ENCODE results near the gene REV3L. TPM values are rescaled to one million over a fixed set of nuclear protein-coding genes. Genes with fewer than 3 reads are reported as not detected.

The REV3L gene
- total and polyA plus RNA-seq, 2 of the 13 experiments (the other 11 are each of a cell fraction or from before 2014, with no cell fraction given): 12.8 to 31.3 TPM

- 0 out of 2 replicates have a peak, but pooled peaks have one; percentile 32 for TF ChIP-seq ZHX2 (IDR thresholded peaks at IDR 0.05; ENCODE audit: low read depth)
- TF ChIP-seq ZHX2 (CRISPR knock-in tag; IDR thresholded peaks at IDR 0.05; ENCODE audit: borderline replicate concordance): no peak
- TF ChIP-seq MTA3 (CRISPR knock-in tag; IDR thresholded peaks at IDR 0.05): no peak
- TF ChIP-seq EED (CRISPR knock-in tag; IDR thresholded peaks at IDR 0.05): no peak
- TF ChIP-seq ZNF746 (CRISPR knock-in tag; IDR thresholded peaks at IDR 0.05): no peak
- TF ChIP-seq ZBTB3 (CRISPR knock-in tag; IDR thresholded peaks at IDR 0.05; ENCODE audit: borderline replicate concordance, low read depth): 0 out of 2 replicates have a peak, but pooled peaks have one; percentile 86
- TF ChIP-seq ZNF460 (CRISPR knock-in tag; IDR thresholded peaks at IDR 0.05; ENCODE audit: borderline replicate concordance): peak; percentile 59; the same call in 1 of the 2 replicates
- peak; percentile 85; the same call in 1 of the 2 replicates for TF ChIP-seq ZMYM2 (CRISPR knock-in tag; IDR thresholded peaks at IDR 0.05)
- TF ChIP-seq ZNF644 (CRISPR knock-in tag; IDR thresholded peaks at IDR 0.05; ENCODE audit: low read depth): no peak
- 0 out of 2 replicates have a peak, but pooled peaks have one; percentile 61 for TF ChIP-seq HES4 (CRISPR knock-in tag; IDR thresholded peaks at IDR 0.05; ENCODE audit: borderline replicate concordance)
- TF ChIP-seq HNF1B (CRISPR knock-in tag; IDR thresholded peaks at IDR 0.05): peak; percentile 93
- peak; percentile 67 for TF ChIP-seq ZNF292 (CRISPR knock-in tag; IDR thresholded peaks at IDR 0.05; ENCODE audit: borderline replicate concordance, low read depth)
- TF ChIP-seq ISL2 (CRISPR knock-in tag; IDR thresholded peaks at IDR 0.05): peak; percentile 67
- TF ChIP-seq ELF4 (CRISPR knock-in tag; IDR thresholded peaks at IDR 0.05; ENCODE audit: borderline replicate concordance): no peak; the same call in 1 of the 2 replicates
- peak; percentile 34; the same call in 1 of the 2 replicates for TF ChIP-seq SIX1 (CRISPR knock-in tag; IDR thresholded peaks at IDR 0.05; ENCODE audit: borderline replicate concordance)
- no peak for TF ChIP-seq ZKSCAN1 (IDR thresholded peaks at IDR 0.05; ENCODE audit: low read length)
Measured at GRCh38 chr6:111259089-111259831, 223.8 kb downstream of the REV3L start (continued).

Data from HepG2 (cell line).